K562 (cell line): ENCODE results near the gene USP48. TPM values are rescaled to one million over a fixed set of nuclear protein-coding genes. Genes with fewer than 3 reads are reported as not detected.

Experiments used
- ATAC-seq: fragments of 200-7000 bp; cut with Tn5 transposase; 3 replicates; pipeline ENCODE4 v1.9.1; 2020; ENCODE audit warnings: moderate library complexity
- BruUV-seq: library from RNA; stranded (reverse); fragments of 400-500 nt; replicated peaks from 2 replicates; lab custom pipeline; 2021; lab: Mats Ljungman, UMichigan
- CTCF ChIA-PET: fragments of 300-600 bp; formaldehyde crosslinking; extraction: SDS; loops from one replicate; lab custom pipeline; 2021; ENCODE audit warnings: low intra/inter-chr PET ratio; lab: Yijun Ruan, JAX
- POLR2A ChIA-PET: fragments of 300-600, 350-650 bp; sonication (Branson Sonifier 250); formaldehyde crosslinking; extraction: SDS; loops from one replicate; lab custom pipeline; 2021; ENCODE audit warnings: antibody characterized with exemption, inconsistent platforms; lab: Yijun Ruan, JAX
- DNase-seq, 4 experiments: peaks; one replicate each; pipeline versions ENCODE4 v3.0.0 to v3.0.0-alpha.2; 2011 to 2018; ENCODE audit warnings: low spot score in 3 of 4, mixed read lengths in 3 of 4; ENCODE audit errors: extremely low read depth in 1 of 4
- FAIRE-seq: peaks from 2 replicates; lab custom pipeline; 2011; peaks lifted over from hg19 to GRCh38; lab: Jason Lieb, UNC
- H2AFZ ChIP-seq: 2 replicates; pipeline ENCODE4 v1.6.0; 2011; ENCODE audit warnings: low read depth, low read length, control low read depth, inconsistent platforms
- H3K27ac ChIP-seq: fragments of 200-600 bp; 3 replicates; pipeline ENCODE4 v1.8.0; 2011; ENCODE audit warnings: low read depth, mild to moderate bottlenecking, control low read depth, inconsistent platforms, low read length, moderate library complexity, mixed read lengths; ENCODE audit errors: extremely low read depth
- H3K27me3 ChIP-seq, 2 experiments: fragments of 300-600 bp in 1 of 2; 2 replicates in 1 of 2; 3 replicates in 1 of 2; pipeline versions ENCODE4 v1.6.0 to v1.8.0; 2011; ENCODE audit warnings: inconsistent platforms in 2 of 2, low read length in 2 of 2, mild to moderate bottlenecking in 1 of 2, mixed read lengths in 1 of 2, moderate library complexity in 1 of 2; ENCODE audit not compliant: control insufficient read depth in 2 of 2, insufficient read depth in 2 of 2
- H3K36me3 ChIP-seq: fragments of 300-600 bp; 3 replicates; pipeline ENCODE4 v1.8.0; 2011; ENCODE audit warnings: mild to moderate bottlenecking, low read length, inconsistent platforms; ENCODE audit not compliant: control insufficient read depth, insufficient read depth
- H3K4me1 ChIP-seq, 2 experiments: fragments of 200-600 bp in 1 of 2; replicated peaks in 1 of 2; 2 replicates in 1 of 2; 3 replicates in 1 of 2; pipeline versions ENCODE4 v1.5.1 to v1.8.0; 2011; ENCODE audit warnings: inconsistent platforms in 2 of 2, low read length in 2 of 2, mild to moderate bottlenecking in 1 of 2, mixed read lengths in 1 of 2, moderate library complexity in 1 of 2; ENCODE audit not compliant: control insufficient read depth in 2 of 2, insufficient read depth in 2 of 2
- H3K4me2 ChIP-seq: 2 replicates; pipeline ENCODE4 v1.6.1; 2011; ENCODE audit warnings: low read length, control low read depth, inconsistent platforms, mixed read lengths; ENCODE audit not compliant: insufficient read depth
- H3K4me3 ChIP-seq: fragments of 200-600 bp; sonication (generic), shearing (Covaris generic); 2 replicates; pipeline ENCODE4 v1.5.1; 2016; ENCODE audit warnings: control low read depth, inconsistent platforms
- H3K79me2 ChIP-seq: fragments of 200-600 bp; 3 replicates; pipeline ENCODE4 v1.8.0; 2011; ENCODE audit warnings: low read length, inconsistent platforms; ENCODE audit not compliant: control insufficient read depth, insufficient read depth
- H3K9ac ChIP-seq, 2 experiments: 2 replicates each; pipeline versions ENCODE4 v1.6.0 to v1.6.1; 2011; ENCODE audit warnings: low read depth in 2 of 2, low read length in 2 of 2, control low read depth in 1 of 2, inconsistent platforms in 1 of 2, mild to moderate bottlenecking in 1 of 2, mixed read lengths in 1 of 2; ENCODE audit not compliant: insufficient read depth in 1 of 2
- H3K9me1 ChIP-seq: one replicate; pipeline ENCODE4 v1.6.0; 2011; ENCODE audit warnings: inconsistent platforms, mild to moderate bottlenecking, low read length, moderate library complexity; ENCODE audit not compliant: control insufficient read depth, insufficient read depth
- H3K9me3 ChIP-seq: replicated peaks from 2 replicates; pipeline ENCODE4 v1.5.1; 2011; ENCODE audit warnings: low read depth, low read length, inconsistent platforms; ENCODE audit not compliant: control insufficient read depth, insufficient read depth
- H4K20me1 ChIP-seq: replicated peaks from 2 replicates; pipeline ENCODE4 v1.6.1; 2011; ENCODE audit warnings: low read length, inconsistent platforms, mixed read lengths; ENCODE audit not compliant: control insufficient read depth, insufficient read depth
- ARID3A ChIP-seq: IDR thresholded peaks from 2 replicates; pipeline ENCODE4 v1.6.1; 2012; ENCODE audit warnings: low read depth, low read length, improper control_type of control experiment, borderline replicate concordance
- LARP7 ChIP-seq: fragments of 450-650 bp; IDR thresholded peaks from 2 replicates; pipeline ENCODE4 v1.6.1; 2016
- MEIS2 ChIP-seq: fragments of 450-650 bp; IDR thresholded peaks from 2 replicates; pipeline ENCODE4 v1.6.1; 2014; ENCODE audit warnings: mild to moderate bottlenecking; ENCODE audit not compliant: partially characterized antibody
- NCOR1 ChIP-seq: fragments of 450-650 bp; IDR thresholded peaks from 2 replicates; pipeline ENCODE4 v1.6.1; 2016; ENCODE audit warnings: mild to moderate bottlenecking, moderate library complexity
- NR3C1 ChIP-seq: sonication (generic); formaldehyde crosslinking; IDR thresholded peaks from 2 replicates; pipeline ENCODE4 v1.8.1; 2022; ENCODE audit warnings: missing genetic modification reagents
- RREB1 ChIP-seq: fragments of 250-450 bp; sonication (Bioruptor Pico); IDR thresholded peaks from 2 replicates; pipeline ENCODE4 v1.4.0; 2020
- SP1 ChIP-seq: sonication (generic); formaldehyde crosslinking; IDR thresholded peaks from 2 replicates; pipeline ENCODE4 v1.8.1; 2022; ENCODE audit warnings: mild to moderate bottlenecking, missing genetic modification reagents
- SREBF2 ChIP-seq: sonication (generic); formaldehyde crosslinking; IDR thresholded peaks from 2 replicates; pipeline ENCODE4 v1.4.0; 2020; ENCODE audit warnings: mild to moderate bottlenecking, missing genetic modification reagents
- VEZF1 ChIP-seq: fragments of 200-800 bp; sonication (Bioruptor generic); IDR thresholded peaks from 2 replicates; pipeline ENCODE4 v1.6.1; 2017; ENCODE audit warnings: missing genetic modification characterization, missing compliant biosample characterization
- ZBTB5 ChIP-seq: fragments of 450-650 bp; IDR thresholded peaks from 2 replicates; pipeline ENCODE4 v1.6.1; 2017; ENCODE audit warnings: antibody characterized with exemption
- ZNF224 ChIP-seq: sonication (generic); formaldehyde crosslinking; IDR thresholded peaks from 2 replicates; pipeline ENCODE4 v1.8.0; 2022; ENCODE audit warnings: mild to moderate bottlenecking, missing genetic modification reagents
- WGBS: fragments of 100-300 bp; shearing (Covaris generic); methylation state at CpG from one replicate; pipeline ENCODE4 v1.1.6; 2016; ENCODE audit warnings: low coverage, mixed read lengths; ENCODE audit not compliant: insufficient coverage; ENCODE audit errors: missing lambda C conversion rate; 5-methylcytosine and 5-hydroxymethylcytosine counted together
- in situ Hi-C: fragments of 300-500 bp; cut with MboI; formaldehyde crosslinking; loops from 4 replicates; pipeline ENCODE4 v1.15.0; 2018; ENCODE audit warnings: inconsistent platforms, mixed read lengths
- intact Hi-C: fragments of 100-400 bp; cut with micrococcal nuclease; formaldehyde crosslinking; loops from 2 replicates; pipeline ENCODE4 v1.14.2; 2022
- polyA plus RNA-seq, 8 experiments: library from polyadenylated mRNA; depleted of rRNA in 4 of 8; stranded (reverse) in 5 of 8; unstranded in 3 of 8; fragments of >200 nt; fragmentation: Nextera tagmentation in 2 of 8; fragmentation: Illumina TruSeq in 1 of 8; extraction: Ambion mirVana in 2 of 8; extraction: Trizol in 1 of 8; gene quantifications; 2 replicates each; pipeline versions ENCODE4 v1.2.1 to v1.2.3, GENCODE V29; 2011 to 2014; ENCODE audit warnings: inconsistent platforms in 1 of 8, missing spikeins in 1 of 8
- total RNA-seq, 7 experiments: library from RNA; depleted of rRNA in 6 of 7; stranded (reverse); fragments of >200 nt in 6 of 7; fragmentation: Illumina TruSeq in 2 of 7; extraction: Trizol in 2 of 7; gene quantifications; 2 replicates each; pipeline versions ENCODE4 v1.2.1 to v1.2.3, GENCODE V29; 2011 to 2021; ENCODE audit warnings: low replicate concordance in 1 of 7

The USP48 gene
- total and polyA plus RNA-seq, 9 of the 15 experiments (the other 6 are each of a cell fraction or from before 2014, with no cell fraction given): 23.3 to 123 (median 106) TPM

- ChIA-PET CTCF (interaction anchor here (0.6 kb wide), 1 partner anchor 14 kb away, joined by 4 read pairs; no protein-coding TSS in a partner anchor), POLR2A (interaction anchor here (0.5 to 0.7 kb wide), 3 partner anchors 20 to 80 kb away, joined by 3 to 5 read pairs (median 3); no protein-coding TSS in a partner anchor)
- no peaks in the 10 kb centered on the region for H4K20me1 ChIP-seq
- H3K4me1 ChIP-seq: peaks cover 13 to 45% of the 10 kb centered on the region in 2 experiments
- no peak for TF ChIP-seq SREBF2 (CRISPR knock-in tag)
- TF ChIP-seq LARP7: no peak
- TF ChIP-seq SP1 (CRISPR knock-in tag): 0 out of 2 replicates have a peak, but pooled peaks have one; percentile 3
- TF ChIP-seq NCOR1: no peak
- no peak for TF ChIP-seq NR3C1 (CRISPR knock-in tag)
- no peak for TF ChIP-seq ZNF224 (CRISPR knock-in tag)
- TF ChIP-seq ARID3A: no peak
- peak; percentile 46 for TF ChIP-seq VEZF1 (CRISPR knock-in tag)
- peak; percentile 19 for TF ChIP-seq MEIS2
- no peak for TF ChIP-seq ZBTB5
- no peak for TF ChIP-seq RREB1
- no peaks in the 10 kb centered on the region for H3K27me3 ChIP-seq
- intact Hi-C loops (no loop called here), in situ Hi-C loops (no loop called here)
- H3K4me2 ChIP-seq: peak overlapping the region; percentile 16
- H2AFZ ChIP-seq: peak overlapping the region; percentile 81
- H3K9ac ChIP-seq: no peak overlapping the region
- H3K36me3 ChIP-seq: peaks cover 16% of the 10 kb centered on the region; the same call in 1 of the 3 replicates
- FAIRE-seq: peak; percentile 65
- peak; percentile 83 for ATAC-seq
- no peaks in the 10 kb centered on the region for H3K79me2 ChIP-seq
- WGBS: 8% methylated on average over 2 of the region's 10 CpGs
- BruUV-seq: no TSS peak
- peaks cover 3% of the 10 kb centered on the region for H3K9me1 ChIP-seq
- H3K4me3 ChIP-seq: no peak overlapping the region
- peak; percentile 82 to 100 (median 99) for DNase-seq
- no peaks in the 10 kb centered on the region for H3K9me3 ChIP-seq
- H3K27ac ChIP-seq: no peak overlapping the region
Measured at GRCh38 chr1:21818656-21819055, 35.7 kb upstream of the USP48 start.
